ENCODE data around the gene ENAH.

DNA sequence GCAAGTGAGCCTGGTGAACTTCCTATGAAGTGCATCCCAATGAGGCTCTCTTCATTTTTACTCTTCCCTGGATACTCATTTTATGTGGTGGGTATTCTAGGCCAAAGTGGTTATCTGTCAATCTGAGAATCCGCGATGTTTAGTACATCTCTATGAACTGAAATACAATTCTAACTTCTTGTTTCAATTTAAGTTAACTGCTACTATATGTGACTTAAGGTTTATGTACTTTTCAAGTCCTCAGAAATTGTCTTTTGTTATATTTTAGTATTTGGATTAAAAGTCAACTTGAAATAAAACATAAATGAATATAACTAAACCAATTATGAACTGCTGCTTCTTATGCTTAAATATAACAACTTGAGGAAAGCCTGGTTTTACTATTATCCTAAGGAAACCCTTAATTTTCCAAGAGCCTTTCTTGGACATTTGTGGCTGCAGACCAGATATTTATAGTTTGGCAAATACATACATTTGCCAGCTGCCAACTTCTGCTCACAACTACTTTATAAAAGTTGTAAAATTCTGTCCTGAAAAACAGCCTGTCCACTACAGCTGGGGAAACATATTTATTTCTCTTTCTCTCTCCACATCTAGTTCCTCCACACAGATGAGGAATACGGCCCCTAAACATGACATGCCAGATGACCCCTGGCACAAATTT lies 60.4 kb downstream of the ENAH start:
- no peak for TF ChIP-seq CTCF (IDR thresholded peaks at IDR 0.05)
- no peak for TF ChIP-seq EP300 (IDR thresholded peaks at IDR 0.05)
